Trophoblast cell (in vitro differentiated cells and primary cell): Measurements from ENCODE around the gene WDPCP.
"Not testable (repeated sequence)": the region's sequence is repeated elsewhere in the genome, so short reads cannot be mapped to it uniquely, and the experiment has no call there.

ENCODE experiments used
- DNase-seq, 2 donors: peaks; one replicate each; pipeline ENCODE4 v3.0.0-alpha.2; 2016
- H2AFZ ChIP-seq: 2 replicates; pipeline ENCODE4 v1.6.1; 2013; ENCODE audit warnings: low read length, moderate library complexity, mild to moderate bottlenecking; ENCODE audit not compliant: insufficient read depth, poor library complexity
- H2AK5ac ChIP-seq: 2 replicates; pipeline ENCODE4 v1.6.1; 2013; ENCODE audit warnings: mild to moderate bottlenecking, low read length
- H2BK120ac ChIP-seq: 2 replicates; pipeline ENCODE4 v1.6.1; 2013; ENCODE audit warnings: low read length, mild to moderate bottlenecking, moderate library complexity; ENCODE audit not compliant: insufficient read depth, poor library complexity
- H2BK12ac ChIP-seq: 2 replicates; pipeline ENCODE4 v1.6.1; 2013; ENCODE audit warnings: mild to moderate bottlenecking, low read length, moderate library complexity
- H2BK5ac ChIP-seq: 2 replicates; pipeline ENCODE4 v1.6.1; 2013; ENCODE audit warnings: low read length, low read depth, moderate library complexity, mild to moderate bottlenecking; ENCODE audit not compliant: poor library complexity
- H3K14ac ChIP-seq: 2 replicates; pipeline ENCODE4 v1.6.1; 2013; ENCODE audit warnings: mild to moderate bottlenecking, low read length
- H3K18ac ChIP-seq: 2 replicates; pipeline ENCODE4 v1.6.1; 2013; ENCODE audit warnings: mild to moderate bottlenecking, low read length
- H3K23ac ChIP-seq: 2 replicates; pipeline ENCODE4 v1.6.1; 2013; ENCODE audit warnings: low read length
- H3K27ac ChIP-seq: 2 replicates; pipeline ENCODE4 v1.5.1; 2013; ENCODE audit warnings: low read depth, mild to moderate bottlenecking, inconsistent platforms, low read length, moderate library complexity
- H3K27me3 ChIP-seq: 2 replicates; pipeline ENCODE4 v1.6.1; 2013; ENCODE audit warnings: inconsistent platforms, mild to moderate bottlenecking, low read length, moderate library complexity; ENCODE audit not compliant: insufficient read depth
- H3K36me3 ChIP-seq, 2 experiments: 1 replicate in 1 of 2; 2 replicates in 1 of 2; pipeline ENCODE4 v1.6.1; 2013; ENCODE audit warnings: low read length in 2 of 2, mild to moderate bottlenecking in 2 of 2, moderate library complexity in 1 of 2; ENCODE audit not compliant: insufficient read depth in 2 of 2, control insufficient read depth in 1 of 2
- H3K4ac ChIP-seq: 2 replicates; pipeline ENCODE4 v1.6.1; 2013; ENCODE audit warnings: low read depth, mild to moderate bottlenecking, low read length, moderate library complexity
- H3K4me1 ChIP-seq, 2 experiments: 1 replicate in 1 of 2; 2 replicates in 1 of 2; pipeline ENCODE4 v1.6.1; 2013; ENCODE audit warnings: low read length in 2 of 2, mild to moderate bottlenecking in 2 of 2, moderate library complexity in 1 of 2; ENCODE audit not compliant: insufficient read depth in 2 of 2, control insufficient read depth in 1 of 2
- H3K4me2 ChIP-seq: 2 replicates; pipeline ENCODE4 v1.6.1; 2013; ENCODE audit warnings: inconsistent platforms, mild to moderate bottlenecking, low read length, moderate library complexity
- H3K4me3 ChIP-seq: 2 replicates; pipeline ENCODE4 v1.5.1; 2013; ENCODE audit warnings: mild to moderate bottlenecking, low read depth, low read length, inconsistent platforms
- H3K79me1 ChIP-seq: one replicate; pipeline ENCODE4 v1.6.1; 2013; ENCODE audit warnings: low read length
- H3K79me2 ChIP-seq: 2 replicates; pipeline ENCODE4 v1.6.1; 2013; ENCODE audit warnings: low read length, mild to moderate bottlenecking; ENCODE audit not compliant: control insufficient read depth, insufficient read depth, poor library complexity
- H3K9ac ChIP-seq: 2 replicates; pipeline ENCODE4 v1.6.1; 2013; ENCODE audit warnings: mild to moderate bottlenecking, low read length
- H3K9me3 ChIP-seq: 2 replicates; pipeline ENCODE4 v1.6.1; 2013; ENCODE audit warnings: low read depth, mild to moderate bottlenecking, control low read depth, inconsistent platforms, low read length; ENCODE audit not compliant: insufficient read depth
- H4K12ac ChIP-seq: 2 replicates; pipeline ENCODE4 v1.6.1; 2013; ENCODE audit warnings: low read depth, mild to moderate bottlenecking, low read length, moderate library complexity
- H4K8ac ChIP-seq: 2 replicates; pipeline ENCODE4 v1.6.1; 2013; ENCODE audit warnings: low read depth, mild to moderate bottlenecking, low read length, moderate library complexity
- H4K91ac ChIP-seq: one replicate; pipeline ENCODE4 v1.6.1; 2013; ENCODE audit warnings: low read depth, mild to moderate bottlenecking, low read length, moderate library complexity
- WGBS: extraction: QIAGEN DNeasy Blood & Tissue Kit; methylation state at CpG from one replicate; pipeline ENCODE4 v1.1.7; 2013; ENCODE audit warnings: missing lambda C conversion rate; ENCODE audit not compliant: insufficient read length, insufficient coverage; ENCODE audit errors: extremely low coverage; 5-methylcytosine and 5-hydroxymethylcytosine counted together

The WDPCP gene

GRCh38 chr2:63136683-63137082, 451.6 kb downstream of the WDPCP start:
- DNase-seq, H3K18ac ChIP-seq, H3K4me1 ChIP-seq, H3K27ac ChIP-seq, H3K9me3 ChIP-seq, H3K23ac ChIP-seq, H3K4me3 ChIP-seq, H3K4ac ChIP-seq, H3K9ac ChIP-seq, H3K27me3 ChIP-seq, H3K36me3 ChIP-seq, H2AFZ ChIP-seq, H4K8ac ChIP-seq, H3K79me2 ChIP-seq, H3K14ac ChIP-seq, H3K4me2 ChIP-seq, H4K12ac ChIP-seq, H2BK5ac ChIP-seq, H2AK5ac ChIP-seq, H2BK12ac ChIP-seq, H4K91ac ChIP-seq, H2BK120ac ChIP-seq, H3K79me1 ChIP-seq: not testable (repeated sequence)

DNA sequence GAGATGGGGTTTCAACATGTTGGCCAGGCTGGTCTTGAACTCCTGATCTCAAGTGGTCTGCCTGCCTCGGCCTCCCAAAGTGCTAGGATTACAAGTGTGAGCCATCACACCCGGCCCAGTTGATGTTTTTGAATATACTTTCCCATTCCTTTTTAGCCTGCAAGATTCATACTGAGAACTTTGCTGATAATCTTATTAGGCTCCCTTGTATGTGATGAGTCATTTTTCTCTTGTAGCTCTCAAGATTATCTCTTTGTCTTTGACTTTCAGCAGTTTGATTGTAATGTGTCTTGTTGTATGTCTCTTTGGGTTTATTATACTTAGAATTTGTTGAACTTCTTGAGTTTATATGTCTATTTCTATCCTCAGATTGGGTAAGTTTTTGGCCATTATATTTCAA, 456.3 kb downstream of the WDPCP start:
- Histone ChIP-seq H3K4me2 (no peak overlapping the region), H2BK12ac (no peak overlapping the region), H3K18ac (no peak overlapping the region), H3K14ac (no peak overlapping the region), H3K27me3 (no peaks in the 10 kb centered on the region), H3K79me2 (no peaks in the 10 kb centered on the region), H3K23ac (no peak overlapping the region), H3K36me3 (no peaks in the 10 kb centered on the region), H3K4me1 (no peaks in the 10 kb centered on the region), H3K79me1 (no peaks in the 10 kb centered on the region), H4K91ac (no peak overlapping the region), H2AFZ (no peak overlapping the region), H3K4ac (no peak overlapping the region), H4K8ac (no peak overlapping the region), H3K27ac (no peak overlapping the region), H2BK5ac (no peak overlapping the region), H2BK120ac (no peak overlapping the region), H3K4me3 (no peak overlapping the region), H2AK5ac (no peak overlapping the region), H3K9me3 (no peaks in the 10 kb centered on the region), H3K9ac (no peak overlapping the region), H4K12ac (no peak overlapping the region)
- DNase-seq = no peak
- no CpG with 5 or more reads among the region's 2 CpGs for WGBS

DNA sequence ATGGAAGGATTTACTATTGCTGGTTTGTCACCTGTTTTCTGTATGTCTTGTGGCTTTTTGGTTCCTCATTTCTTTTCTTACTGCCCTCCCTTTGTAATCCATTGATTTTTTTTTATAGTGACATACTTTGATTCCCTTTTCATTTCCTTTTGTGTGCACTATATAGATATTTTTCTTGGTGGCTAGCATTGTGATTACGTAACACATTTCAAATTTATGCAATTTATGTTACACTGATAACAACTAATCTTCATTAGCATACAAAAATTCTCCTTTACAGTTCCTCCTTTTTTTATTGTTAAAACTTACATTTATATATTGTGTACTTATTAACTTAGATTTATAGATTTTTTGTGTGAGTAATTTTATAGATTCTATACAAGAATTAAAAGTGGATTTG, 457.1 kb downstream of the WDPCP start:
- DNase-seq = no peak
- no peak overlapping the region for H3K9ac ChIP-seq
- no peak overlapping the region for H3K4me3 ChIP-seq
- H2AFZ ChIP-seq = no peak overlapping the region
- no peaks in the 10 kb centered on the region for H3K36me3 ChIP-seq
- H3K23ac ChIP-seq = no peak overlapping the region
- no peaks in the 10 kb centered on the region for H3K79me2 ChIP-seq
- no peak overlapping the region for H4K8ac ChIP-seq
- H3K4ac ChIP-seq = no peak overlapping the region
- H3K79me1 ChIP-seq = no peaks in the 10 kb centered on the region
- H3K14ac ChIP-seq = no peak overlapping the region
- no peak overlapping the region for H3K4me2 ChIP-seq
- no peak overlapping the region for H3K27ac ChIP-seq
- H3K18ac ChIP-seq = no peak overlapping the region
- H2AK5ac ChIP-seq = no peak overlapping the region
- H2BK5ac ChIP-seq = no peak overlapping the region
- H4K12ac ChIP-seq = no peak overlapping the region
- H2BK12ac ChIP-seq = no peak overlapping the region
- WGBS = no CpG with 5 or more reads among the region's 1 CpG
- no peak overlapping the region for H4K91ac ChIP-seq
- H3K4me1 ChIP-seq = no peaks in the 10 kb centered on the region
- H3K27me3 ChIP-seq = no peaks in the 10 kb centered on the region
- H3K9me3 ChIP-seq = no peaks in the 10 kb centered on the region
- no peak overlapping the region for H2BK120ac ChIP-seq

- no peaks in the 10 kb centered on the region for H3K79me1 ChIP-seq
- no peak overlapping the region for H2AFZ ChIP-seq
- H3K4me3 ChIP-seq = no peak overlapping the region
- no peaks in the 10 kb centered on the region for H3K36me3 ChIP-seq
- H3K4me2 ChIP-seq = no peak overlapping the region
- no peaks in the 10 kb centered on the region for H3K27me3 ChIP-seq
- no peak overlapping the region for H3K27ac ChIP-seq
- H3K23ac ChIP-seq = no peak overlapping the region
- no peak overlapping the region for H2BK120ac ChIP-seq
- no peak overlapping the region for H3K9ac ChIP-seq
- H3K18ac ChIP-seq = no peak overlapping the region
- H3K4ac ChIP-seq = no peak overlapping the region
- no peaks in the 10 kb centered on the region for H3K4me1 ChIP-seq
- H2BK5ac ChIP-seq = no peak overlapping the region
- no peak overlapping the region for H2BK12ac ChIP-seq
- H4K12ac ChIP-seq = no peak overlapping the region
- no CpG with 5 or more reads among the region's 4 CpGs for WGBS
- no peaks in the 10 kb centered on the region for H3K79me2 ChIP-seq
- H3K14ac ChIP-seq = no peak overlapping the region
- no peak overlapping the region for H4K8ac ChIP-seq
- DNase-seq = no peak
- H4K91ac ChIP-seq = no peak overlapping the region
- no peak overlapping the region for H2AK5ac ChIP-seq
- no peaks in the 10 kb centered on the region for H3K9me3 ChIP-seq
Observed at GRCh38 chr2:63127594-63127993, 460.7 kb downstream of the WDPCP start.

GRCh38 chr2:63124850-63125249, 463.4 kb downstream of the WDPCP start:
- WGBS = no CpG with 5 or more reads among the region's 3 CpGs
- H2AFZ ChIP-seq = no peak overlapping the region
- no peaks in the 10 kb centered on the region for H3K9me3 ChIP-seq
- no peaks in the 10 kb centered on the region for H3K4me1 ChIP-seq
- no peak for DNase-seq
- H3K23ac ChIP-seq = no peak overlapping the region
- no peak overlapping the region for H4K8ac ChIP-seq
- no peak overlapping the region for H2BK120ac ChIP-seq
- no peak overlapping the region for H4K91ac ChIP-seq
- no peak overlapping the region for H3K4me2 ChIP-seq
- H3K18ac ChIP-seq = no peak overlapping the region
- no peak overlapping the region for H4K12ac ChIP-seq
- H3K79me2 ChIP-seq = no peaks in the 10 kb centered on the region
- H3K4me3 ChIP-seq = no peak overlapping the region
- H3K9ac ChIP-seq = no peak overlapping the region
- H2BK5ac ChIP-seq = no peak overlapping the region
- H3K36me3 ChIP-seq = no peaks in the 10 kb centered on the region
- H2BK12ac ChIP-seq = no peak overlapping the region
- H3K27me3 ChIP-seq = no peaks in the 10 kb centered on the region
- H2AK5ac ChIP-seq = no peak overlapping the region
- no peaks in the 10 kb centered on the region for H3K79me1 ChIP-seq
- no peak overlapping the region for H3K4ac ChIP-seq
- no peak overlapping the region for H3K14ac ChIP-seq
- no peak overlapping the region for H3K27ac ChIP-seq
